ENCODE measurements around the gene HCAR2. TPM values are rescaled to one million over a fixed set of nuclear protein-coding genes. Genes with fewer than 3 reads are reported as not detected.
"Not testable (repeated sequence)": the region's sequence is repeated elsewhere in the genome, so short reads cannot be mapped to it uniquely, and the experiment has no call there.

Gene HCAR2
- 1 to 10 TPM in 3 of 12 donors, under 1 TPM in 6, not detected in 3; 0.08 to 6.9 (median 0.18) TPM for polyA plus RNA-seq (ENCODE audit: insufficient read length in 12 of 12)
- long read RNA-seq, donor 1 = 0 reads
- long read RNA-seq, donor 2 = 0 reads
- long read RNA-seq, donor 3 = 0 reads
- long read RNA-seq, donor 4 = 0 reads
- long read RNA-seq, donor 5 = 0 reads
- long read RNA-seq, donor 6 = 0 reads
- long read RNA-seq, donor 7, partial matches to known transcripts = 0 of 3 reads
- long read RNA-seq, donor 7, other reads (novel, unspliced or antisense) = 0 of 3 reads
- long read RNA-seq, donor 8 = 0 reads
- long read RNA-seq, donor 9, partial matches to known transcripts = 0 of 1 reads
- long read RNA-seq, donor 9, other reads (novel, unspliced or antisense) = 0 of 1 reads
- long read RNA-seq, donor 10 = 0 reads
- long read RNA-seq, donor 11 = 0 reads

DNA sequence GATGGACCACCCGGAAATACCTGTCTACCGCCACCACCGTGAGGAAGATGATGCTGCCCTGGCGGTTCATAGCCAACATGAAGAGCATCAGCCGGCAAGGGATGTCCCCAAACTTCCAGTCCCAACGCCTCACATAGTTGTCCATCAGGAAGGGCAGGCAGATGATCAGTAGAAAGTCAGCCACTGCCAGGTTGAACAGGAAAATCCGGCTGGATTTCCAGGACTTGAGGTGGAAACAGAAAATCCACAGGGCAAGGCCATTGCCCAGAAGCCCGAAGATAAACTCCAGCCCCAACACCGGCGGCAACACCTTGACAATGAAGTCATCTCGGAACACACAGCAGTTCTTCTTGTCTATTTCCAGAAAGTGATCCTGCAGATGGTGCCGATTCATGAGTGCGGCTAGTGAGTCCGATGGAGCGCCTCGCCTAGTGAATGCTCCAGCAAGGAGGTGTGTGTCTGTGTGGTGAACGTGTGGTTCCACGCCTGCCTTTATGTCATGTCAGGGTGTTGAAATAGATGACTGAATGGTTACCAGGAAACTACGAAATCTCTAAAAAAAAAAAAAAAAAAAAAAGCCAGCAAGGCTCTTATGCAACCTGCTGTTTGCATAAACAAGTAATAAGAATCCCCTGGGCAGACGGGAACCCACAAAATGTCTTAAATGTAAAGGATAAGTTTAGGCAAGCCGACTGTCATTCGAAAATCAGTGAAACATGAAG lies at the start of gene HCAR2:
Gene HCAR2, minus strand, starts transcription at position 468 of the 722 bp plus-strand sequence. Its CDS starts 74 bp downstream, at position 394.
- DNase-seq = not testable (repeated sequence)

DNA sequence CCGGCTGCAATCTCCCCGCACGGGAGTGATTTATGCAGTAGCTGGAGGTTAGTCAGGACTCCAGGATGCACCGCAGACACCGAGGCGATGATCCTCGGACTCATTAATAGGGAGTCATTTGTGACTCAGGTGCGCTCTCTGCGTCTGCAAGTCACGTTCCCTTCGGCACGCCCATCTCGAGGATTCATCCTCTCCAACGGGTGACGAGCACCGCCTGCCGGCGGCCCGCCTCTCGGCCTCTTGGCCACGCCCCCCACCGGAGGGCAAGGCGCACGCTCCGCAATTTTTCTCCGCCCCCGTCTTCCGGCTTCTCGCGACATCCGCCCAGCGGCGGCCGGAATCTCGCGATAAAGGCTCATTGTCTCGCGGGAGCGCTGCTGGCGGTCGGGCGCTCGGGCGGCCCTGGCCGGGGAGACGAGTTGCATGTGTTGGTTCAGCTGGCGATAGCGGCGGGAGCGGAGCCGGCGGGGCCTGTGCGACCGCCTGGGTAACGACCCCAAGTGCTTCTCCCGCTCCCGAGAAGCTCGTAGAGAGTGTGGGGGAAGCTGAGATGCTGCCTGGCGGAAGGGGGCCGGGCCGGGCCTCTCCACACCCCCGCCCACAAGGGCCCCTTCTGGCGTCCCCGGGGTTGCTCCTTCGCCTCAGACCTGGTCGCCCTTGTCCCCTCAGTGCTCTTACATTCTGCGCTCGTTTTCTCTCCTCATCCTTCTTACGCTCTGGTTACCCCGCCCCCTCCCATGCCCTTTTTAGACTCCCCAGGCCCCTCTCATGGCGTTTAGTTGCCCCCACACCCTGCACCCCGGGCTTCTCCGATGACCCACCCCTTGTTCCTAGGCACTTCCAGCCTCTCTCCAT lies 49.5 kb upstream of the HCAR2 start, which contains the start of gene DENR:
Gene DENR, plus strand, starts transcription at position 361 of the 855 bp plus-strand sequence. CDS start 878 bp downstream, outside the sequence.
- DNase-seq = peak; percentile 98

DNA sequence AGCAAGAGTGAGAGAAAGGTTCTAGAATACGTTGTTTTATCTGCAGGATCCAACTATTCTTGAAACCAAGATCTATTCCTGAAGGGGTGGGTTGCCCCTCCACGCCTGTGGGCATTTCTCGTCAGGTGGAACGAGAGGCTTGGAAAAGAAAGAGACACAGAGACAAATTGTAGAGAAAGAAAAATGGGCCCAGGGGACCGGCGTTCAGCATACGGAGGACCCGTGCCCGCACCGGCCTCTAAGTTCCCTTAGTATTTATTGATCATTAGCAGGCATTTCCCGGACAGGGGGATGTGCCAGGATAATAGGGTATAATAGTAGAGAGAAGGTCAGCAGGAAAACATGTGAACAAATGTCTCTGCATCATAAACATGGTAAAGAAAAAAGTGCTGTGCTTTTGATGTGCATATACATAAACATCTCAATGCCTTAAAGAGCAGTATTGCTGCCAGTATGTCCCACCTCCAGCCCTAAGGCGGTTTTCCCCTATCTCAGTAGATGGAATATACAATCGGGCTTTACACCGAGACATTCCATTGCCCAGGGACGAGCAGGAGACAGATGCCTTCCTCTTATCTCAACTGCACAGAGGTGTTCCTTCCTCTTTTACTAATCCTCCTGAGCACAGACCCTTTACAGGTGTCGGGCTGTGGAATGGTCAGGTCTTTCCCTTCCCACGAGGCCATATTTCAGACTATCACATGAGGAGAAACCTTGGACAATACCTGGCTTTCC lies 47.8 kb upstream of the HCAR2 start:
- not testable (repeated sequence) for DNase-seq

DNA sequence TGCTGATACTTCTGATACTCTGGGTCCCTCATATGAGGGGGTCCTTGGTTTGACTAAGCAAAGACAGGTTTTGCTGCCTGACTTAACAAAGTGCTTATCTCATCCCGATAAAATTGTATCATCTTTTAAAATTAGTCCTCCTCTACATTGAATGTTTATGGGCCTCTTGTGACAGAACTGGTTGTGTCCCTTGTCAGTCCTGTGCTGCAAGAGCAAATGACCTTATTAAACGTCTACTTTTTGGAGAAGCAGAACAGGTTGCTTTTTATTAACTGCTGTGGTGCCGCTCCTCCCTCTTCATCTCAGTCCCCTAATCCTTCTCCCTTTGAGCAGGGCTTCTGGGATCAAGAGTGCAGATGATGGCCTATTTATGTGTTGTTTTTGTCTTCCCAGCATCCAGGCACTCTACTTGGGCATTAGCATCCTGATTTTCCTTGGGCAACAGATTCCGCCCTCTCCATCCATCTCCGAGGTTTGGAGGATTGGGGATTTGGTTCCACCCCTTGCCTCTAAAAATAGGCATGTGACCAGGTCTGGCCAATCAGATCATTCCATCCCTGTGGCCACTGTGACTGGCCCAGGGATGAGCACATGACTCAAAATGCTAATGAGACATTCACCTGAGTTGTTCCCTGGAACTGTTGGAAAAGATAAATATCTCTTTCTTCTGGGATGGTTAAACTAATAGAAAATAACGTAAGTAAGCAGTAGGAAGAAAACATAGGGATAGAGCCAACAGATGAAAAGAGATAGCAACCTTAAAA lies 46.6 kb upstream of the HCAR2 start:
- DNase-seq = no peak

DNA sequence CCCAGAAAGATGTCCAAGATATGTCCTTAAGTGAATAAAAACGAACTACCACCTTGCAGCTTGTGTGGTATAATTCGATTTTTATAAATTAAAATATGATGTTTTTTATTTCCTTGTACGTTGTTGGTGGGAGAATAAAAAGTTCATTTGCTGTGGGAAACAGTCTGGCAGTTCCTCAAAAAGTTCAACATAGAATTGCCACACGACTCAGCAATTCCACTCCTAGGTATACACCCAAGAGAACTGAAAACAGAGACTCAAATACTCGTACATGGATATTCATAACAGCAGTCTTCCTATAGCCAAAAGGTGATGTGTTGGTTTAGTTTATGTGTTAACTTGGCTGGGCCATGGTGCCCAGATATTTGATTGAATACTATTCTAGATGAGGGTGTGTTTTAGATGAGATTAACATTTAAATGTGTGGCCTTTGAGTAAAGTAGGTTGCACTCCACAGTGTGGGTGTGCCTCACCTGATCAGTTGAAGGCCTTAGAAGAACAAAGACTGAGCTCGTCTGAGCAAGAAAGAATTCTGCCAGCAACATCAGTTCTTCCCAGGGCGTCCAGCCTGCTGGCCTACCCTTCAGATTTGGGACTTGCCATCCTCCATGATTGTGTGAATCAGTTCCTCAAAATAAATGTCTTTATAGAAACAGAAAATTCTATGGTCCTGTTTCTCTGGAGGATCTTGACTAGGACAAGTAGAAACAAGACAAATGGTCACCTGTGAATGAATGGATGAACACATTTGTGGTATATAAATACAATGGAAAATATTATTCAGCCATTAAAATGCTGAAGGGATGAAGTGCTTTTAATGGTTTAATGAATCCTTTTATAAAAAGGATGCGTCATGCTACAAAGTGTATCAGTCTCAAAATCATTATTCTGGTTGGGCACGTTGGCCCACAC lies 44.3 kb upstream of the HCAR2 start:
- DNase-seq = no peak

DNA sequence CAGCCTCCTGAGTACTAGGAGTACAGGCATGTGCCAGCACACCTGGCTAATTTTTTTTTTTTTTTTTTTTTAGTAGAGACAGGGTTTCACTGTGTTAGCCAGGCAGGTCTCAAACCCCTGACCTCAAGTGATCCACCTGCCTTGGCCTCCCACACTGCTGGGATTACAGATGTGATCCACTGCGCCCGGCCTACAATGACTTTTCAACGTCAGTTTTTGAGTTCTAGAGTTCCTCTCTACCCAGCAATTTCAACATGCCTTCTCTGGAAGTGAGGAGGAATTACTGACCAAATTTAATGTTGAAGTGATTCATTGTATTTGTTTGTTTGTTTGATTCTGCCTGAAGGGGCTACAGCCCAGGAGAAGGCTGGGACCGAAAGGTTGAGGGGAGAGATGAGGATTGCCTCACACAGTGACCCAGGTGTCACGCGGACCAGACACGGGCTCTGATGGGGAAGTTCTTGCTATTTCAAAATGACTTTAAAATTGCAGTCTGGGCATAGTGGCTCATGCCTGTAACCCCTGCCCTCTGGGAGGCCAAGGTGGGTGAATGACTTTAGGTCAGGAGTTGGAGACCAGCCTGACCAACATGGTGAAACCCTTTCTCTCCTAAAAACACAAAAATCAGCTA lies 40.9 kb upstream of the HCAR2 start:
- no peak for DNase-seq

DNA sequence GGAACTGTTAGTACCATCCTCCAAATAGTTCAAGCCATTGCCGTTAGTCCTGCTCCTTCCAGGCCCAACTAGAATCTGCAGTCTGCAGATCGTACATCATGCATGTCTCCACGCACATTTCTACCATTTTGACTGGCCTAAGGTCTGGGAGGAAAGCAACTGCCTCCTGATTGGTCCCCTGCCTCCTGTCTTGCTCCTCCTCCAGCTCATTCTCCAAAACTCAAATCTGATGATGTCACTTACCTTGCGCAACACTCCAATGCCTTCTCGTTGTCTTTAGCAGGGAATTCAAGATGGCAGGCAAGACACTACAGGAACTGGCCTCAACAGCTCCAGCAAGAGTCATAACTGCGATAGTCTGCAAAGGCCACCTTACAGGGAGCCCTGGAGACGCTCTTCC lies 37.2 kb upstream of the HCAR2 start:
- no peak for DNase-seq

DNA sequence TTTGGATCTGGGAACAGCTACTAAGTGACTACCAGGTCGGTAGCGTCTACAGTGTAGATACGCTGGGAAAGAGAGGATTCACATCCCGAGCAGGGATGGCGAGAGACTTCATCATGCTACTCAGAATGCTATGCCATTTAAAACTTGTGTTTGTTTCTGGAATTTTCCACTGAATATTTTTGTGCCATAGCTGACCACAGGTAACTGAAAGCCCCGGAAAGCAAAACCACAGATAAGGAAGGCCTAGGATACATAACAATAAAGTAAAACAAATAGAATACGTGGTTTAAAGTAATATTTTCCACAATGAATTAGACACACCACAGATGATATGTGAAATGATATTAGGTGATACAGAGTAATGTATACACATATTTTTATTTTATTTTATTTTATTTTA lies 35.4 kb upstream of the HCAR2 start:
- DNase-seq = no peak

DNA sequence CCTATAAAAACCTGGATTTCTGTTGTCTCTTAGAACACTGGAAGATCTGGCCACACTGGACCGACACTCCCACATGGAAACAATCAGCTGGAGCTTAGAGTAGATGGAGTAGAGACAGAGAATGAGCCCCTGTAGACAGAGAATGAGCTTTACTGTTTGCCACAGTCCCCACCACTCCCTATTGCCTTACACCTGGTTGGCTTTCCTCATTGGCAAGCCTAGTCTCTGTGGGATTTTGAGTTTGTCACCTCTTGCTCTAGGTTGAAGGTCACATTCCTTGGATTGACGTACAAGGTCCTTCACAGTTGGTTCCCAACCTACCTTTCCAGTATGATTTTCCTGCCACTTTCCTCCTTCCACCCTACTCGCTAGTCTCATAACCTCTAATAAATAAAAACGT lies 29.5 kb upstream of the HCAR2 start:
- DNase-seq = no peak

DNA sequence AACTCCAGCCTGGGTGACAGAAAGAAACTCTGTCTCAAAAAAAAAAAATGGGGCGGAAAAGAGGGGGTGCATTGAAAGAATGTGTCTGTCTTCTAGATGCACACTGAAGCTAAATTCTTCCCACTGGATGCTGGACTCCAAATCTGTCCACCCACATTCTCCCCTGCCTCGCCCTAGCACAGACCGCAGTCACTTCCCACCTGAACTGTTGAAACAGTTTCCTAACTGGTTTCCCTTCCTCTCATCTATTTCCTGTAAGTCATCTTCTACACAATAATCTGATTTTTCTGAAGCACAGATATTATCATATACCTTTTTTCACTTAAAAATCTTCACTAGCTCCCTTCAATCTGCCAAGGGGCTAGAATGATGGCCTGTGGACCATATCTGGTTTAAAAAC lies 29.0 kb upstream of the HCAR2 start:
- DNase-seq = no peak

DNA sequence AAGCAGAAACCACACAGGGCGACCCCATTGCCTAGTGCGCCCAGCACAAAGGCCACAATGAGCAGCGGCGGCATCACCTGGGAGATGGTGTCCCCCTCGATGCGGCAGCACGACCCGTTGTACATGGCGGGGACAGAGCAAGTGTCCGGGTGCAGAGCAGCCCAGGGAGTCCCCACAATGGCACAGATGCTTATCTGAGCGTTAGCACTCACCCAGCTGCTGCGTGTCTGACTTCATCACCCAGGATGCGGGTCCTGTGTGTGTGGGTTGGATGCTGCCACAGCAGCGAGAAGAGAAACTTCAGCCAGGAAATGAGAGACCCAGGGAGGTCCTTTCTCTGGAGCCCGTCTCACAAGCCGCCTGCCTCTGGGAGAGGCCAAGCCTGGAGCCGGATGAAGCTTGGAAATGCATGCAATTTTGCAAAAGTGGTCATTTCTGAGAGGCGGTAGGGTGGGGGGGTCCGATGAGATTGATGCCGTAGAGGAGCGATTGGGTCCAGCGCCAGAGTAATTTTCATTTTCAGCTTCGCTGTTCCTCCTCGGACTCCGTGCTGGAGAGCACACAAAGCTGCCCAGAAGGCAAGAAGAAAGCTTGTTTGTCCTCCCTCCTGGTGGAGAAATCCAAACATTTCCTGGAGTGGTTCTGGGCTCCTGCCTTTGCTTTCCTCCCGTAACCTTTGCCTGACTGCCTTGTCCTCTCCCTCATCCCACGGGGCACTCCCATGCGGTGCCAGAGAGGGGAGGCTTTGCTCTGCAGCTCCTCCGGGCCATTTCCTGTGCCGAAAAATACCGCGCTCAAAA lies 27.3 kb upstream of the HCAR2 start, which contains the start of gene HCAR1:
Gene HCAR1, minus strand, starts transcription at position 630 of the 800 bp plus-strand sequence. Its CDS starts 505 bp downstream, at position 125.
- no peak for DNase-seq

DNA sequence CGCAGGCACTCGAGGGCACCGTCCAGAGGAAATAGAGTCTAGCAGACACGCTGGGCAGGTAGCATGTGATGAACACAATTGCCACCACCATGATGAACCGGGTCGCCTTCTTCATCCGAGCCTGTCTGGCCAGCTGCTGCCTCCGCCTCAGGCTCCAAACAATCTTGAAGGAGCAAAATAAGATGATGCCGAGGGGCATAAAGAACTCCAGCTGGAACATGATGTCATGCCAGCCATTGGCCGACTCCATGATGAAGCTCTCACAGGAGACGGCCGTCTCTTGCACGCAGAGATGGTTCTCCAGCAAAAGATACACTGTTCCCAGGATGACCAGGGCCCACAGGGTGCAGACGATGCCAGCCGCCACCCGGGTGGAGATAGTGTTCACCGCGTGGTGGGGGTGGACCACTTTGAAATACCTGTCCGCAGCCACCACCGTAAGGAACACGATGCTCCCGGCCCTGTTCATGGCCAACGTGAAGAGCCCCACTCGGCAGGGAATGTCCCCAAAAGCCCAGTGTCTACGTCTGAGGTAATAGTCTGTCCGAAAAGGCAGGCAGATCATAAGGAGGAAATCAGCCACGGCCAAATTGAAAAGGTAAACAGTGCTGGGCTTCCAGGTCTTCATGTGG lies 26.5 kb upstream of the HCAR2 start:
- DNase-seq = no peak

DNA sequence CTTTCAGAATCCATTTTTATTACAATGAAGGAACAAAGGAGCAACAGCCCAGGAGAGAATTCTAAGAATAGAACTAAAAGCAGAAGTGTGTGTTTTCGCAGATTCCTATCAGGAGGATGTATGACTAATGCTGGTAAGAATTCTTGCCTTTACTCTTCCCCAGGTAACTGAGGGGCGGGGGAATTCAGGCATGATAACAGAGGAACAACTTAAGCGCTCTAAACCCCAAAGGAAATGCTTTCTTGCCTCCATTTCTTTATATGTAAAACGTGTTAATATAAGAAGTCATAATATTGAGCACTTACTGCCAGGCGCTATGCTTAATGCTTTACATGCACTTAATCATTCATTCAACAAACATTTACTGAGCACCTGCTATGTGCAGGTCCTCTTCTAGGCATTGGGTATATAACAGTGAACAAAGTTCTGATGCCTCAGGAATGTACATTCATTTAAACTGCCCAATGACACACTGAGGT lies 23.0 kb upstream of the HCAR2 start:
- no peak for DNase-seq

DNA sequence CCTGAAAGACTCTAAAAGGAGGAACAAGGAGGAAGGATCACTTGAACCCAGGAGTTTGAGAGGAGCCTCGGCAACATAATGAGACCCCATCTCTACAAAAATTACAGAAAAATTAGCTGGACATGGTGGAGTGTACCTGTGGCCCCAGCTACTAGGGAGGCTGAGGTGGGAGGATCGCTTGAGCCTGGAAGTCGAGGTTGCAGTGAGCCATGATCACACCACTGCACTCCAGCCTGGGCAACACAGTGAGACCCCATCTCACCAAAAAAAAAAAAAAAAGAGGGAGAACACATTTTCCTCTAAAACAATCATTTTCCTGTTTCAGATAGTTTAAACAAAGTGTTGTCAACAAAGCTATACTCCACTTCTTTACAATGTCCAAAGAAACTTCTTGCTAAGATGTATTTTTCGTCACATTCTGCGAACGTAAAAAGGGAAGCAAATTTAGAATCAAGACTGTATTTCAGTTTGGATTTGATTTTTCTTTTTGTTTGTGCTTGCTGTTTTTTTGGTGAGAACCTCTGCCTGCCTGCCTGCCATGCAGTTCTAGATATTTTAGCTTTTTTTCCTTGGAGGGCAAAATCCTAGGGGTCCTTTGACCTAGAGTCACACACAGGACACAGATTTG lies 22.4 kb upstream of the HCAR2 start:
- DNase-seq = no peak

DNA sequence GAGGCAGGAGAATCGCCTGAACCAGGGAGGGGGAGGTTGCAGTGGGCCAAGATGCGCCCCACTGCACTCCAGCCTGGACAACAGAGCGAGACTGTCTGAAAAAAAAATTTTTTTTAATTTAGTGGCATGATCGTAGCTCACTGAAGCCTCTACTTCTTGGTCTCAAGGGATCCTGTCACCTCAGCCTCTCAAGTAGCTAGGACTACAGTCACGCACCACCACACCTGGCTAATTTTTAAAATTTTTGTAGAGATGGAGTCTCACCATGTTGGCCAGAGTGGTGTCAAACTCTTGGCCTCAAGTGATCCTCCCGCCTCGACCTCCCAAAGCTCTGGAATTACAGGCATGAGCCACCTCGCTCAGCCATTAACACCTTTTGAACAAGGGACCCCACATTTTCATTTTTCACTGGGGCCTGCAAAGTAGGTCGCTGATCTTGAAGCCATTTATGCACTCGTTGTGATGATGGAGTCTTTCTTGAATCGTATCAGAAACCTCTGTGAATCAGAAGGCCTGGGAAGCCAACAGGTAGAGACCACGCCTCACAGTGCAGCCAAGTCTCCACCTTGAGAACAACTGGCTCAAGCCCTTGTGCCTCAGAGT lies 21.6 kb upstream of the HCAR2 start:
- DNase-seq = no peak

DNA sequence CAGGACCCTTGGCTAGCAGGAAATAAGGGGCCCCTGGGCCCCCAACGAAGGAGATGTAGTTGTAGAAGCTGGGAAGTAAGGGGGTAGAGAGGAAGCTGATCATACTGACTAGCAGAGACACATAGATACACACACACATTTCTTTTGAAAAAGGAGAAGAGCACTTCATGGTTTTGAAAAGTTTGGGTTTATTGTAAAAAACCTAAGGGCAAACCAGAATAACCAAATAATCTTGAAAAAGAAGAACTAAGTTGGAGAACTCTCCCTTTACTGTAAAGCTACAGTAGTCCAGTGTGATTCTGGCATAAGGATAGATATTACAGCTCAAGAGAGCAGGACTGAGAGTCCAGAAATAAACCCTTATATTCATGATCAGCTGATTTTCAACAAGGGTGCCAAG lies 19.2 kb upstream of the HCAR2 start:
- no peak for DNase-seq
